Spinal cord (tissue), 10 donors: ENCODE results near the gene CFAP20DC. TPM values are rescaled to one million over a fixed set of nuclear protein-coding genes. Genes with fewer than 3 reads are reported as not detected.
"Not testable (repeated sequence)": the region's sequence is repeated elsewhere in the genome, so short reads cannot be mapped to it uniquely, and the experiment has no call there.

ENCODE experiments used
- DNase-seq, 6 donors: peaks; one replicate each; pipeline versions ENCODE4 v3.0.0 to v3.0.0-alpha.2; 2013 to 2015; ENCODE audit warnings: low spot score in 6 of 6, low read depth in 4 of 6
- H3K27ac ChIP-seq: one replicate; pipeline ENCODE4 v1.5.1; 2013; ENCODE audit warnings: low read depth, low read length, control low read depth
- H3K27me3 ChIP-seq: one replicate; pipeline ENCODE4 v1.6.1; 2013; ENCODE audit warnings: low read length; ENCODE audit not compliant: control insufficient read depth, insufficient read depth
- H3K36me3 ChIP-seq: one replicate; pipeline ENCODE4 v1.6.1; 2013; ENCODE audit warnings: low read length; ENCODE audit not compliant: control insufficient read depth, insufficient read depth
- H3K4me1 ChIP-seq: one replicate; pipeline ENCODE4 v1.6.1; 2013; ENCODE audit warnings: low read length; ENCODE audit not compliant: control insufficient read depth, insufficient read depth
- H3K4me3 ChIP-seq: one replicate; pipeline ENCODE4 v1.5.1; 2013; ENCODE audit warnings: low read depth, low read length, control low read depth
- H3K9me3 ChIP-seq: one replicate; pipeline ENCODE4 v1.6.1; 2013; ENCODE audit warnings: low read length; ENCODE audit not compliant: control insufficient read depth, insufficient read depth
- WGBS: methylation state at CpG from one replicate; pipeline ENCODE4 v1.1.5; 2013; ENCODE audit warnings: missing lambda C conversion rate; ENCODE audit not compliant: insufficient coverage; 5-methylcytosine and 5-hydroxymethylcytosine counted together
- polyA plus RNA-seq, 2 donors: library from polyadenylated mRNA; unstranded; fragments of 120-200 nt; gene quantifications; one replicate each; pipeline ENCODE4 v1.2.1, GENCODE V29; 2013; ENCODE audit not compliant: insufficient read length in 2 of 2
- total RNA-seq, 2 donors: library from RNA; depleted of rRNA in 1 of 2; stranded (reverse); fragments of 120-200 nt in 1 of 2; fragments of >200 nt in 1 of 2; gene quantifications; one replicate each; pipeline versions ENCODE4 v1.2.3 to v1.2.4, GENCODE V29; 2013 to 2014
- donor health status: healthy.

CFAP20DC gene
- total and polyA plus RNA-seq, 4 donors = 1.6 to 2.8 (median 1.7) TPM

- DNase-seq = no peak
- no peaks in the 10 kb centered on the region for H3K27me3 ChIP-seq
These were observed 185.3 kb downstream of the CFAP20DC start for GRCh38 chr3:58864480-58864879.

GRCh38 chr3:58863206-58863605, 186.6 kb downstream of the CFAP20DC start:
- Histone ChIP-seq H3K27ac (no peak overlapping the region), H3K36me3 (no peaks in the 10 kb centered on the region), H3K4me3 (no peak overlapping the region), H3K4me1 (no peaks in the 10 kb centered on the region), H3K9me3 (no peaks in the 10 kb centered on the region), H3K27me3 (no peaks in the 10 kb centered on the region)
- 100% methylated on average over 1 of the region's 4 CpGs for WGBS
- peak in 1 of 6 donors; percentile 30 for DNase-seq

More at GRCh38 chr3:58864480-58864879, 185.3 kb downstream of the CFAP20DC start:
- H3K27ac ChIP-seq = no peak overlapping the region
- H3K9me3 ChIP-seq = no peaks in the 10 kb centered on the region
- H3K36me3 ChIP-seq = no peaks in the 10 kb centered on the region
- no peak overlapping the region for H3K4me3 ChIP-seq
- no peaks in the 10 kb centered on the region for H3K4me1 ChIP-seq

GRCh38 chr3:58861551-58861950, 188.3 kb downstream of the CFAP20DC start:
- no peak overlapping the region for H3K4me3 ChIP-seq
- H3K27ac ChIP-seq = no peak overlapping the region
- no peaks in the 10 kb centered on the region for H3K27me3 ChIP-seq
- DNase-seq = no peak
- no CpG with 5 or more reads among the region's 3 CpGs for WGBS
- no peaks in the 10 kb centered on the region for H3K9me3 ChIP-seq
- no peaks in the 10 kb centered on the region for H3K4me1 ChIP-seq
- H3K36me3 ChIP-seq = no peaks in the 10 kb centered on the region

- DNase-seq = peak in 2 of 6 donors; percentile 30 to 82
- no peaks in the 10 kb centered on the region for H3K4me1 ChIP-seq
- no peaks in the 10 kb centered on the region for H3K36me3 ChIP-seq
- no peaks in the 10 kb centered on the region for H3K27me3 ChIP-seq
- H3K27ac ChIP-seq = no peak overlapping the region
- WGBS = 33% methylated on average over 2 of the region's 3 CpGs
- H3K9me3 ChIP-seq = no peaks in the 10 kb centered on the region
- no peak overlapping the region for H3K4me3 ChIP-seq
These were observed 191.7 kb downstream of the CFAP20DC start for GRCh38 chr3:58858126-58858525.

- Histone ChIP-seq H3K4me1 (no peaks in the 10 kb centered on the region), H3K27ac (no peak overlapping the region), H3K4me3 (no peak overlapping the region), H3K36me3 (no peaks in the 10 kb centered on the region), H3K27me3 (no peaks in the 10 kb centered on the region), H3K9me3 (no peaks in the 10 kb centered on the region)
- WGBS = no CpG with 5 or more reads among the region's 1 CpG
- DNase-seq = peak in 1 of 6 donors; percentile 33
These were observed 192.4 kb downstream of the CFAP20DC start for GRCh38 chr3:58857402-58857801.

GRCh38 chr3:58848826-58849225, 201.0 kb downstream of the CFAP20DC start:
- WGBS = no CpG with 5 or more reads among the region's 7 CpGs
- Histone ChIP-seq H3K36me3 (no peaks in the 10 kb centered on the region), H3K27ac (no peak overlapping the region), H3K4me1 (no peaks in the 10 kb centered on the region), H3K9me3 (no peaks in the 10 kb centered on the region), H3K4me3 (no peak overlapping the region), H3K27me3 (no peaks in the 10 kb centered on the region)
- DNase-seq = peak in 1 of 6 donors; percentile 48

GRCh38 chr3:58842050-58842747, 207.6 kb downstream of the CFAP20DC start:
- not testable (repeated sequence) for H3K4me1 ChIP-seq, H3K9me3 ChIP-seq, H3K36me3 ChIP-seq, DNase-seq, H3K27me3 ChIP-seq, H3K27ac ChIP-seq, H3K4me3 ChIP-seq
- 73% methylated on average over 5 of the region's 34 CpGs for WGBS

- Histone ChIP-seq H3K4me3 (no peak overlapping the region), H3K9me3 (no peaks in the 10 kb centered on the region), H3K27me3 (no peaks in the 10 kb centered on the region), H3K36me3 (no peaks in the 10 kb centered on the region), H3K27ac (no peak overlapping the region), H3K4me1 (no peaks in the 10 kb centered on the region)
- DNase-seq = no peak
These were observed 208.9 kb downstream of the CFAP20DC start for GRCh38 chr3:58840949-58841348.

- WGBS = no CpG with 5 or more reads among the region's 1 CpG
- Histone ChIP-seq H3K4me1 (no peaks in the 10 kb centered on the region), H3K27ac (no peak overlapping the region), H3K9me3 (no peaks in the 10 kb centered on the region), H3K4me3 (no peak overlapping the region), H3K27me3 (no peaks in the 10 kb centered on the region), H3K36me3 (no peaks in the 10 kb centered on the region)
- no peak for DNase-seq
These were observed 209.9 kb downstream of the CFAP20DC start for GRCh38 chr3:58839964-58840363.

GRCh38 chr3:58839187-58839586, 210.6 kb downstream of the CFAP20DC start:
- no peaks in the 10 kb centered on the region for H3K27me3 ChIP-seq
- no peak overlapping the region for H3K27ac ChIP-seq
- no peak for DNase-seq
- H3K4me3 ChIP-seq = no peak overlapping the region
- no peaks in the 10 kb centered on the region for H3K4me1 ChIP-seq
- no peaks in the 10 kb centered on the region for H3K36me3 ChIP-seq
- no peaks in the 10 kb centered on the region for H3K9me3 ChIP-seq
